Activated T-helper 2 cell treated with anti-CD3 and anti-CD28 coated beads, Interferon-gamma antibody, Interleukin-2, Interleukin-4, amounts not matched to agents 10 μg/mL and 5 μg/mL and 100 μg/mL, durations not matched to agents 14 hours and 24 hours and 36 hours (primary cell): ENCODE results near the gene TGFBRAP1. TPM values are rescaled to one million over a fixed set of nuclear protein-coding genes. Genes with fewer than 3 reads are reported as not detected.

Source experiments
- DNase-seq: peaks from one replicate; pipeline ENCODE4 v3.0.0; 2021; ENCODE audit warnings: low spot score
- H3K27ac Mint-ChIP-seq: one replicate; pipeline ENCODE4 v1.8.0; 2021; ENCODE audit warnings: mixed read lengths
- H3K27me3 Mint-ChIP-seq: one replicate; pipeline ENCODE4 v1.8.0; 2021; ENCODE audit warnings: low read depth, mixed read lengths
- H3K36me3 Mint-ChIP-seq: one replicate; pipeline ENCODE4 v1.8.0; 2021; ENCODE audit warnings: low read depth, mixed read lengths
- H3K4me1 Mint-ChIP-seq: one replicate; pipeline ENCODE4 v1.8.0; 2021; ENCODE audit warnings: low read depth, mixed read lengths
- H3K4me3 Mint-ChIP-seq: one replicate; pipeline ENCODE4 v1.8.0; 2021; ENCODE audit warnings: low read depth, mild to moderate bottlenecking, moderate library complexity, mixed read lengths
- H3K9me3 Mint-ChIP-seq: one replicate; pipeline ENCODE4 v1.8.0; 2021; ENCODE audit warnings: mixed read lengths
- intact Hi-C: fragments of 100-400 bp; cut with micrococcal nuclease; formaldehyde crosslinking; loops from one replicate; pipeline ENCODE4 v1.15.1; 2023
- total RNA-seq: library from RNA; stranded (reverse); gene quantifications from 2 replicates; pipeline ENCODE4 v1.2.3, GENCODE V29; 2022

The TGFBRAP1 gene, protein sequence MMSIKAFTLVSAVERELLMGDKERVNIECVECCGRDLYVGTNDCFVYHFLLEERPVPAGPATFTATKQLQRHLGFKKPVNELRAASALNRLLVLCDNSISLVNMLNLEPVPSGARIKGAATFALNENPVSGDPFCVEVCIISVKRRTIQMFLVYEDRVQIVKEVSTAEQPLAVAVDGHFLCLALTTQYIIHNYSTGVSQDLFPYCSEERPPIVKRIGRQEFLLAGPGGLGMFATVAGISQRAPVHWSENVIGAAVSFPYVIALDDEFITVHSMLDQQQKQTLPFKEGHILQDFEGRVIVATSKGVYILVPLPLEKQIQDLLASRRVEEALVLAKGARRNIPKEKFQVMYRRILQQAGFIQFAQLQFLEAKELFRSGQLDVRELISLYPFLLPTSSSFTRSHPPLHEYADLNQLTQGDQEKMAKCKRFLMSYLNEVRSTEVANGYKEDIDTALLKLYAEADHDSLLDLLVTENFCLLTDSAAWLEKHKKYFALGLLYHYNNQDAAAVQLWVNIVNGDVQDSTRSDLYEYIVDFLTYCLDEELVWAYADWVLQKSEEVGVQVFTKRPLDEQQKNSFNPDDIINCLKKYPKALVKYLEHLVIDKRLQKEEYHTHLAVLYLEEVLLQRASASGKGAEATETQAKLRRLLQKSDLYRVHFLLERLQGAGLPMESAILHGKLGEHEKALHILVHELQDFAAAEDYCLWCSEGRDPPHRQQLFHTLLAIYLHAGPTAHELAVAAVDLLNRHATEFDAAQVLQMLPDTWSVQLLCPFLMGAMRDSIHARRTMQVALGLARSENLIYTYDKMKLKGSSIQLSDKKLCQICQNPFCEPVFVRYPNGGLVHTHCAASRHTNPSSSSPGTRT
- 23.4 and 24.2 TPM in 2 replicates for total RNA-seq

DNA sequence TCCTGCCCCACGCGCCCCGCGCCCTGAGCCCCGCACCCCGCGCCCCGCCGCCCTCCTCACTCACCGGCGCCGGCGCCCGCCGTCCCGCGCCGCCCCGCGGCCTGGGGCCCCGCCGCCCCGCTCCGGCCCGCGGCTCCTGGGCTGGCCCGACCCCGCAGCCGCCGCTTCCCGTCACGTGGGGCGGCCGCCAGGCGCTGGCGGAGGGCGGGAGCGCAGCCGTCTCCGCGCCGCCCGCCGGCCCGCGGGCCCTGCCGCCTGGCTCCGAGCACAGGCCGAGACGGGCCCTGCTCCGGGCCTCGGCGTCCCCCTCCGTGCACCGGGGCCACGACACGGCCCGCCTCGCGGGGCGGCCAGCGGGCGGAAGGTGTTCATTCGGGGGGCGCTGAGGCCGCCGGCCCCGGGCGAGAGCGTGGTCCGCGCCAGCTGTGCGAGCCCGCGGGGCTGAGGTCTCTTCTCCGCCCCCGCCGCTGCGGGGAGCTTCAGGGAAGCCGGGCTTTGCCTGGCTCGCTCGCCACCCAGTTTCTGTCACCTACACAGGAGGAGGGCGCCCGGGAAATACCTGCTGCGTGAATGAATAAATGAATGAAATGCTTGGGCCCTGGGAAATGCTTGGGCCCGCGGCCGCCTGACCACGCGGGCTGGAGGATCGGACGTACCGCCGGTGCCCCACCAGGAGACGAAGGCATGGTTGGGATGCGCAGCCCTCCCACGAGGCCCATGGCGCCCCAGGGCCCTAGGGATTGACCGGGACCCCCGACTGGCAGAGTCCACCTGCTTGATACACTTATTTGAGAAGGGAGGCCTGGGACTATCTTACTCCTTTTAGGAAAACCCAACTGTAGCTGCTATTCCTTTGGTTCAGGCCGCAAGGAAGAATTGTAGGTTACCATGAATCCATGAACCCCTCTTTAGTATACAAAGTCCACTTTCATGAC lies at the start of gene TGFBRAP1:
TSS of gene TGFBRAP1 (minus strand) at position 175 of the 935 bp plus-strand sequence. CDS start 21,434 bp downstream, outside the sequence.
- intact Hi-C loops = loop anchor here (10.0 kb wide), 1 partner anchor 465 kb away; no protein-coding TSS in a partner anchor
- Mint-ChIP-seq H3K4me3 (peak within 1 kb of the TSS; percentile 92), H3K4me1 (peaks cover 27% of the 10 kb centered on the region), H3K27me3 (no peaks in the 10 kb centered on the region), H3K36me3 (peaks cover 20% of the 10 kb centered on the region), H3K9me3 (no peaks in the 10 kb centered on the region), H3K27ac (peak within 1 kb of the TSS; percentile 92)
- peak; percentile 55 for DNase-seq

DNA sequence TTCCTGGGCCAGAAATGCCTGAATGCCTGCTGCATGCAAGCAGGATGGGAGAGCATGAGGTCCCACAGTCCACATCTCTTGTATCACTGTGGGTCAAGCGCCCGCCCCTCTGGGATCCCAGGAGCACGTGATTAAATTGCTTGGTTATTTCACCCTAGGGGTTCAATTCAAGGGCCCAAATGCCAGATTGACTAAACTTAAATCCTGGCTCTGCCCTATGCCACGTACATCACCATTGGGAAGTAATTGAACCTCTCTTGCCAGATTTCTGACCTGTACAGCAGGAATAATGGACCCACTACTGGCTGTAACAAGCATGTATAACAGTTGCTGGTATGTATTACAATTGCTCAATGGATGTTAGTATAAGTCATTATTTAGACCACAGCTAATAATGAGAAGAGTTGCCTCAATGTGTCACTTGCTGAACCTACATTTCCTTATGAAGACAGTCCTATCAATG lies 49.4 kb upstream of the TGFBRAP1 start:
- Mint-ChIP-seq H3K4me3 (no peak overlapping the region), H3K9me3 (no peaks in the 10 kb centered on the region), H3K36me3 (no peaks in the 10 kb centered on the region), H3K27ac (no peak overlapping the region), H3K4me1 (peaks cover 8% of the 10 kb centered on the region), H3K27me3 (no peaks in the 10 kb centered on the region)
- no peak for DNase-seq
- intact Hi-C loops = loop anchor here (10.0 kb wide), 1 partner anchor 716 kb away; no protein-coding TSS in a partner anchor

DNA sequence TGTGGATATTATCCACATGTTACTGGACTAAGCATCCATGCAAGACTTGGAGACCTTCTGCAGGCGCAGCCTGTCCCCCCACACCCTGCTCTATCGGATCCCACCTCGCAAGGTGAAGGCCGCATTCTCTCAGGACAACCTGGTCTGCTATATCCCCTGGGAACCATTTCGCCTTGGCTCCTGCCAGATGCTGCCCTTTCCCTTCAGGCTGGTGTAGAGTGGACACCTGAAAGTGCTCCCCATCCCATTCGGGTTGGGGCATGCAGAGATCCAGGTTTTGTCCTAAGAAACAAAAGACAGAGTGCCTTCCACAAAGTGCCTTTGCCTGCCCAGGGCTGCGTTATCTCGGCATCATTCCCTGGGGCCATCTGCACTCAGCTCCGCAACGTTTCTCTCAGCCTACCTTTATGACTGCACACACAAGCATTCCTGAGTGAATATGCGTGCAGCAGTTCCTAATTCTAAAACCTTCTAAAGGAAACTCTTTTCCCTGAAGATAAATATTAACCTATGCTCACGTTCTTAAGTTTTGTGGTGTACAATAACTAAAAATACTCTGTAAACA lies 48.8 kb upstream of the TGFBRAP1 start:
- H3K36me3 Mint-ChIP-seq = no peaks in the 10 kb centered on the region
- no peak overlapping the region for H3K4me3 Mint-ChIP-seq
- intact Hi-C loops = loop anchor here (10.0 kb wide), 1 partner anchor 716 kb away; no protein-coding TSS in a partner anchor
- peaks cover 11% of the 10 kb centered on the region for H3K4me1 Mint-ChIP-seq
- no peak for DNase-seq
- H3K27ac Mint-ChIP-seq = no peak overlapping the region
- no peaks in the 10 kb centered on the region for H3K27me3 Mint-ChIP-seq
- H3K9me3 Mint-ChIP-seq = no peaks in the 10 kb centered on the region

DNA sequence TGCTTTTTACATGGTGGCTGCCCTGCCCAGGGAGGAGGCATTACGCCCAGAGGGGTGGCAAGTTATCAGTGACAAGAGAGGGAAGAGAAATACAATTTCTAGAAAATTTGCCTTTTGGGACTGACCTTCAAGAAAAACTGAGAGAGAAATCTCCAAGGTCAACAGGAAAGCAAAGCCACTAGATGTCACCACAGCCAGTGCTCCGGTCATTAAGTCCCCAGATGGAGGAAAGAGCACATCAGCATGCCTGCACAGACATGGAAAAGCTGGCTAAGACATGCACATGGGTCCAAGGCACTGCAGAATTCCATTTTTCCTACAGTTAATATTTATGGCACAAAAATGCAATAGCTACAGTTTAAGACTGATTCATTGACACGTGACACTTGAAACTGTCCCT lies 48.3 kb upstream of the TGFBRAP1 start:
- H3K27ac Mint-ChIP-seq = no peak overlapping the region
- intact Hi-C loops = loop anchor here (10.0 kb wide), 1 partner anchor 717 kb away; no protein-coding TSS in a partner anchor
- H3K9me3 Mint-ChIP-seq = no peaks in the 10 kb centered on the region
- peaks cover under 1% of the 10 kb centered on the region for H3K36me3 Mint-ChIP-seq
- no peaks in the 10 kb centered on the region for H3K27me3 Mint-ChIP-seq
- H3K4me3 Mint-ChIP-seq = no peak overlapping the region
- no peak for DNase-seq
- H3K4me1 Mint-ChIP-seq = peaks cover 11% of the 10 kb centered on the region

DNA sequence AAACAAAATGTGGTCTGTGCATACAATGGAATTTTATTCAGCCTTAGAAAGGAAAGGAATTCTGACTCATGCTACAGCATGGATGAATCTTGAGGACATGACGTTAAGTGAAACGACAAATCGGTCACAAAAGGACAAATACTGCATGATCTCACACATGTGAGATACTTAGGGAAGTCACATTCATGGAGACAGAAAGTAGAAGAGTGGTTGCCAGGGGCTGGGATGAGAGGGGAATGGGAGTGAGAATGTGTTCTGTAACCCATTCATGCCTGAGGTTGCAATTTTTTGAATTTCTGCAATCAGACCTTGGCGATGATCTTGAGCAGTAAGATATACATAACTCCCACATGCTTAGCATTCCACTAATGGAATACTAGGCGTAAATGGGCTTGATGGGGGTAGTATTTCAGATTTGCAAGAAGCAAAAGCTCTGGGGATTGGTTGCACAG lies 47.3 kb upstream of the TGFBRAP1 start:
- Mint-ChIP-seq H3K27me3 (no peaks in the 10 kb centered on the region), H3K27ac (no peak overlapping the region), H3K9me3 (no peaks in the 10 kb centered on the region), H3K36me3 (peaks cover 3% of the 10 kb centered on the region), H3K4me3 (no peak overlapping the region), H3K4me1 (peaks cover 11% of the 10 kb centered on the region)
- intact Hi-C loops = loop anchor here (10.0 kb wide), 1 partner anchor 718 kb away; no protein-coding TSS in a partner anchor
- DNase-seq = no peak

DNA sequence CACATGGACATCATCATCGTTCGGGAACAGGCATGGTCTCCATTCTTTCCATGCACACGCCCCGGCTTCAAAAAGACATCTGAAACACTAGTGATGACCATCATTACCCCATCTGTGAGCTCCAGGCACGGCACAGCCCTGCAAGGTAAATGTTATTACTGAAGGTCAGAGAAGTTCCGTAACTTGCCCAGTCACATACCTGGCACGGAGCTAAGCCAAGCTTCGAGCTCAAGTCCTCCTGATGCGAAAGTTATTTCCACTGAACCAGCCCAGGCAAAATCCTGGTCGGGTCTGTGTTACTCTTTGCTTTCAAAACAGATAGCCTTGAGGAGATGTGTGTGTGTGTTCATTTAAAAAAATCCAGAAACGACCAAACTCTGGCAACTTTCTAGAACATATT lies 46.5 kb upstream of the TGFBRAP1 start:
- no peaks in the 10 kb centered on the region for H3K9me3 Mint-ChIP-seq
- H3K36me3 Mint-ChIP-seq = peaks cover 3% of the 10 kb centered on the region
- no peak for DNase-seq
- peaks cover 10% of the 10 kb centered on the region for H3K4me1 Mint-ChIP-seq
- no peaks in the 10 kb centered on the region for H3K27me3 Mint-ChIP-seq
- intact Hi-C loops = loop anchor here (10.0 kb wide), 1 partner anchor 719 kb away; no protein-coding TSS in a partner anchor
- H3K27ac Mint-ChIP-seq = no peak overlapping the region
- H3K4me3 Mint-ChIP-seq = no peak overlapping the region

DNA sequence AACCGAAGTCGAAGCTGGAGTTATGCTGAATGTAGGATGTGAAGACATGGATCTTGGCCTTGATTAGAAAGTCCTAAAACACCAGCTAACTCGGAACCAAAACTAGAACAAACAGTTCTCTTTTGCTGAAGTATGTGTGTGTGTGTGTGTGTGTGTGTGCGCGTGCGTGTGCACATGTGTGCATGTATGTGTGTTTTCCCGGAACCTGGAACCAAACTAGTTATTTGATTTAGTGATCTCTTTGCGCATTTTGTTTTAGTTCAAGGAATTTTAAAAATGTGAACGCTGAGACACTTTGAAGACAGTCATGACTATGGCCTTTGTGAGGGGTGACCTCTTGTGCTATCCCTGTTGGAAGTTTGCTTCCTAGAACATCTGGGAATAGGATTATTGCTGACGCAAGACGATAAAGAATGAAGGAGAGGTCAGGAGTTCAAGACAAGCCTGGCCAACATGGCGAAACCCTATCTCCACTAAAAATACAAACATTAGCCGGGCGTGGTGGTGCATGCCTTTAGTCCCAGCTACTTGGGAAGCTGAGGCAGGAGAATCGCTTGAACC lies 45.5 kb upstream of the TGFBRAP1 start:
- H3K4me1 Mint-ChIP-seq = peaks cover 9% of the 10 kb centered on the region
- H3K4me3 Mint-ChIP-seq = no peak overlapping the region
- H3K9me3 Mint-ChIP-seq = no peaks in the 10 kb centered on the region
- peaks cover 3% of the 10 kb centered on the region for H3K36me3 Mint-ChIP-seq
- no peaks in the 10 kb centered on the region for H3K27me3 Mint-ChIP-seq
- no peak for DNase-seq
- H3K27ac Mint-ChIP-seq = no peak overlapping the region
- intact Hi-C loops = loop anchor here (10.0 kb wide), 1 partner anchor 720 kb away; no protein-coding TSS in a partner anchor

DNA sequence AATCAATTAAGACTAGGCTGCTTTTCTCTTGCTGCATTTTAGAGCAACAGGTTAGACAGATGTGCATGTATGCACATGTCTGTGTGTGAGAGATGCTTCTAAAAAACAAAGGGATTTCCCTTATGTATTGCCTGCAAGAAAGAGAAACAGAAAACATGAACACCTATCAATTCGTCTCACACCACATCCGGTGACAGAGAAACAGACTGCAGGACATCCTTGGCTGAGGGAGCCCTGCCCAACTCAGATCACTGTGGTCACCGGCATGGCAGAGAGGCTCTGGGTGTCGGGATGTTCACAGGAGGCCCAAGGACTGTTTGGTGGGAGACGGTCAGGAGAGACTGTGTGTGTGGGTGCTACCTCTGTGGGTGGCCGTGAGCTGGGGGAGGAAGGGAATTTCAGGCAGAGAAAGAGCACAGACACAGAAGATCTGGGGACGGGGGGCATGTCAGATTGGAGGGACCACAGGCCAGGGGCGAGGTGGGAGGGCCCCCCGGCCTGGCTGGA lies 44.4 kb upstream of the TGFBRAP1 start:
- H3K4me3 Mint-ChIP-seq = peak overlapping the region; percentile 65
- peaks cover 2% of the 10 kb centered on the region for H3K27me3 Mint-ChIP-seq
- H3K36me3 Mint-ChIP-seq = peaks cover 3% of the 10 kb centered on the region
- peak; percentile 18 for DNase-seq
- H3K9me3 Mint-ChIP-seq = no peaks in the 10 kb centered on the region
- peak overlapping the region; percentile 84 for H3K27ac Mint-ChIP-seq
- intact Hi-C loops = loop anchor here (10.0 kb wide), 1 partner anchor 721 kb away; no protein-coding TSS in a partner anchor
- H3K4me1 Mint-ChIP-seq = peaks cover 12% of the 10 kb centered on the region

DNA sequence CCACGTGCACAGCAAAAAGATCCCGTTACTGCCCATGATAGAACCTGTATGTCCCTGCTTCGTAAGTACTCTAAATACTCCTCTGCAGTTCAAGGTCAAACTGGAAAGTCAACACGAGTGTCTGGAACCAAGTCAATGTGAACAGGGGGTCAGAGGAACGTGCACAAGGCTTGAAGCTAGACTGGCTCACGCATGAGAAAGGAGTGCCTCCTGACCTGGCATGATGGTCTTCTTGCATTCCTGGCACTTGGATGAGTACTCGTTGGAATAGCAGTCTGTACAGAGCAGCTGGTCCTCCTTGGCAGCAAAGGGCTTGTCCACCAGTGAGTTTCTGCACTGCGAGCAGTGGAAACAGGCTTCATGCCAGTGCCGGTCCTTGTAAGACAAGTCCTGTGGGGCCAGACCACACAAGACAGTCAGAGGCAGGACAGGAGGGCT lies 43.8 kb upstream of the TGFBRAP1 start:
- Mint-ChIP-seq H3K36me3 (peaks cover 3% of the 10 kb centered on the region), H3K4me3 (no peak overlapping the region), H3K27ac (no peak overlapping the region), H3K4me1 (peaks cover 12% of the 10 kb centered on the region), H3K9me3 (no peaks in the 10 kb centered on the region), H3K27me3 (peaks cover 2% of the 10 kb centered on the region)
- no peak for DNase-seq
- intact Hi-C loops = loop anchor here (10.0 kb wide), 1 partner anchor 721 kb away; no protein-coding TSS in a partner anchor

DNA sequence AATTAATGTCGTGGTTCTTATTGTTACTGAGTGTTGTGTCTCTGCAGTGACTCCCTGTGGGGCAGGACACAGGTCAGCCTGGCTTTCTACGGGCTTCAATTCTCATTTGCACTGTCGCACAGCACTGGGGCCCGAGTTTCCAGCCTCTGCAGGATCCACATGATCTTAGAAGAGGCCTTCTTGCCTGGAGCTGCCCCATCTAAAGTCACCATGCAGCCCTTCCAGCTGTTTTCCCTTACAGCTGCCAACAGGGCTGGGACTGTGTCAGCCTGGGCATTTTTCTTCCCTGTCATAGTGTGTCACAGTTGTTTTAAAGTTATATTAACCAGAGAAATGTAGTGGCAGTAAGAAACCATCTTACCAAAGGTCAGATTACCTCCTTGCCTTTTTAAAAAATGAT lies 42.3 kb upstream of the TGFBRAP1 start:
- Mint-ChIP-seq H3K9me3 (no peaks in the 10 kb centered on the region), H3K27ac (no peak overlapping the region), H3K27me3 (peaks cover 2% of the 10 kb centered on the region), H3K4me1 (peaks cover 12% of the 10 kb centered on the region), H3K4me3 (no peak overlapping the region), H3K36me3 (peaks cover 3% of the 10 kb centered on the region)
- intact Hi-C loops = loop anchor here (10.0 kb wide), 1 partner anchor 723 kb away; no protein-coding TSS in a partner anchor
- no peak for DNase-seq

DNA sequence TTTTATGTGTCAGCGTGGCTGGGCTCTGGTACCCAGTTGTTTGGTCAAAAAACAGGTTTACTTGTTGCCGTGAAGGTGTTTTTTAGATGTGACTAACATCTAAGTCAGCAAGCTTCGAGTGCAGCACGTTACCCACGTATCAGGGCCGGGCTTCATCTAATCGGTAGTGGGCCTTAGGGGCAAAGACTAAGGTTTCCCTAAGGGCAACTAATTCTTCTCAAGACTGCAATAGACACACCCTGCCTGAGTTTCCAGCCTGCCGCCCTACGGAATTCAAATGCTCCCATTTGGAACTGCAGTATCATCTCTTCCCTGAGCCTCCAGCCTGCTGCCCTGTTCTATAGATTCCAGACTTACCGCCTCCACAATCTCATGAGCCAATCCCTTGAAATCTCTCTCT lies 41.6 kb upstream of the TGFBRAP1 start:
- intact Hi-C loops = loop anchor here (10.0 kb wide), 1 partner anchor 724 kb away; no protein-coding TSS in a partner anchor
- Mint-ChIP-seq H3K9me3 (no peaks in the 10 kb centered on the region), H3K36me3 (peaks cover 3% of the 10 kb centered on the region), H3K27me3 (peaks cover 2% of the 10 kb centered on the region), H3K4me1 (peaks cover 12% of the 10 kb centered on the region), H3K27ac (no peak overlapping the region), H3K4me3 (no peak overlapping the region)
- DNase-seq = no peak
